Activated CD4-positive, alpha-beta T cell treated with anti-CD3 and anti-CD28 coated beads for 24 hours (primary cell): ENCODE results near the gene PDLIM4.

Experiments
- DNase-seq, 2 donors: peaks; one replicate each; pipeline ENCODE4 v3.0.0-alpha.2; 2020; ENCODE audit warnings: low read depth in 2 of 2

The PDLIM4 gene

GRCh38 chr5:132227485-132228240 is 29.8 kb upstream of the PDLIM4 start, which contains the start of gene P4HA2:
TSS of gene P4HA2 (minus strand) at chr5:132227853. CDS start at chr5:132218626, 9,227 bp downstream.
- peak in 1 of 2 donors; percentile 36 for DNase-seq

- no peak for DNase-seq
These were observed 29.1 kb upstream of the PDLIM4 start for GRCh38 chr5:132228241-132229035.

GRCh38 chr5:132229236-132229635 is 28.3 kb upstream of the PDLIM4 start:
- no peak for DNase-seq

- DNase-seq = no peak
These were observed 26.6 kb upstream of the PDLIM4 start for GRCh38 chr5:132230871-132231270.

- DNase-seq = no peak
These were observed 25.0 kb upstream of the PDLIM4 start for GRCh38 chr5:132232465-132232864.

GRCh38 chr5:132233081-132233480 is 24.4 kb upstream of the PDLIM4 start:
- no peak for DNase-seq

- no peak for DNase-seq
These were observed 23.4 kb upstream of the PDLIM4 start for GRCh38 chr5:132233811-132234683.

GRCh38 chr5:132234684-132235062 is 22.8 kb upstream of the PDLIM4 start:
- DNase-seq = no peak

GRCh38 chr5:132235340-132235739 is 22.2 kb upstream of the PDLIM4 start:
- DNase-seq = no peak

- no peak for DNase-seq
These were observed 20.4 kb upstream of the PDLIM4 start for GRCh38 chr5:132237141-132237540.

GRCh38 chr5:132237670-132238069 is 19.8 kb upstream of the PDLIM4 start:
- no peak for DNase-seq

GRCh38 chr5:132238169-132238744 is 19.2 kb upstream of the PDLIM4 start:
- peak; percentile 74 to 77 for DNase-seq

- DNase-seq = no peak
These were observed 18.5 kb upstream of the PDLIM4 start for GRCh38 chr5:132238901-132239500.

GRCh38 chr5:132239776-132240175 is 17.7 kb upstream of the PDLIM4 start:
- no peak for DNase-seq

GRCh38 chr5:132243366-132243977 is 14.0 kb upstream of the PDLIM4 start:
- no peak for DNase-seq

- no peak for DNase-seq
These were observed 11.9 kb upstream of the PDLIM4 start for GRCh38 chr5:132245593-132245992.

GRCh38 chr5:132246806-132247205 is 10.7 kb upstream of the PDLIM4 start:
- DNase-seq = no peak

- DNase-seq = no peak
These were observed 6.9 kb upstream of the PDLIM4 start for GRCh38 chr5:132250547-132250946.

GRCh38 chr5:132251220-132251725 is 6.2 kb upstream of the PDLIM4 start:
- DNase-seq = no peak

GRCh38 chr5:132253008-132253441 is 4.5 kb upstream of the PDLIM4 start:
- no peak for DNase-seq
